NCI-H524 (cell line): ENCODE measurements around the gene TEC.
"Not testable (repeated sequence)": the region's sequence is repeated elsewhere in the genome, so short reads cannot be mapped to it uniquely, and the experiment has no call there.

Experiments
- DNase-seq, 2 experiments: peaks; one replicate each; lab custom pipeline; 2025; lab: John Stamatoyannopoulos, UW

Gene TEC

GRCh38 chr4:48195853-48196252 lies 73.8 kb downstream of the TEC start:
- no peak for DNase-seq

DNA sequence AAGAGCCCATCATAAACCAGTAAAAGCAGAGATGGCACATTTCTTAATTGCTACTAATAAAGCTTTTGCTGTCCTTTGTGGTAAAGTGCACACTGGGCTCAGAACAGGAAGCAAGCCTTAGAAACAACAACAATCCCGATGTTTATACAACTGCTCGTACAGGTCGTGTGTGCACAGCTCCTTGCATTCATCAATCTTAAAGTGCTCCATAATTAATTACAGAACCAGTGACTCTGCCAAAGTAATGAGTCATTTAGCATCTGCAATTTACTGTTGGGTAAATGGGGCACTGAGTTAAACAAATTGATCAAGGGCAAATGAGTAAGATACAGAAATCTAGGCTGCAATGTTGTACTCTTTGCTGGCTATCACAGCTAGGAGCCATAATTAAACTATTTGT lies 74.3 kb downstream of the TEC start:
- no peak for DNase-seq

DNA sequence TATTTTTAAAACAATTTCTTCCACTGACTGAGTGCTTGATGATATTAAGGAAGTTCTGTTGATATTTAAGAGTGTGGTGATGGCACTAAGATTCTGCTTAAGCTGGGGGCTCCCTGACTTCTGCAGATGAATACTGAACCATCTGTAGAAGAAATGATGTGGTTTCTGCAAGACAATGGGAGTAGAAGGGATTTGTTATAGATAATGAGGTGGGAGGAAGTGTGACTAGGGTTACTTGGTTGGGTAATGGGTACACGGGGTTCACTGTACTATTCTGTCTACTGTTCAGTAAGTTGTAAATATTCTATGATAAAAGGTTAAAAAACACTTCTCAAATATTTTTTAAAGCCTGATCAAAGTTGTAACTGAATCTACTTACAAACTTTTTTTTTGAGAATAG lies 74.7 kb downstream of the TEC start:
- no peak for DNase-seq

- no peak for DNase-seq
Measured at GRCh38 chr4:48193921-48194468, 75.6 kb downstream of the TEC start.

GRCh38 chr4:48193096-48193836 lies 76.4 kb downstream of the TEC start:
- no peak for DNase-seq

DNA sequence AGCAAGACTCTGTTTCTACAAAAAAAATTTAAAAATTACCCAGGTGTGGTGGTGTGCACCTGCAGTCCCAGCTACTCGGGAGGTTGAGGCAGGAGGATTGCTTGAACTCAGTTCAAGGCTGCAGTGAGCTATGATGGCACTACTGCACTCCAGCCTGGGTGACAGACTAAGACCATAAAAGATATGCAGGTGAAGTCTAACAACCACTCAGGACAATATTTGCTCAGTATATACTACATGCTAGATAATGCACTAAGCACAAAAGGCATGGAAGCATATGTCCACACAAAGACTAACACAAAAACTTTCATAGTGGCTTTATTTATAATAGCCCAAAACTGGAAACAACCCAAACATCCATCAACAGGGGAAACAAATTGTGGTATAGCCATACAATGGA lies 77.9 kb downstream of the TEC start:
- no peak for DNase-seq

DNA sequence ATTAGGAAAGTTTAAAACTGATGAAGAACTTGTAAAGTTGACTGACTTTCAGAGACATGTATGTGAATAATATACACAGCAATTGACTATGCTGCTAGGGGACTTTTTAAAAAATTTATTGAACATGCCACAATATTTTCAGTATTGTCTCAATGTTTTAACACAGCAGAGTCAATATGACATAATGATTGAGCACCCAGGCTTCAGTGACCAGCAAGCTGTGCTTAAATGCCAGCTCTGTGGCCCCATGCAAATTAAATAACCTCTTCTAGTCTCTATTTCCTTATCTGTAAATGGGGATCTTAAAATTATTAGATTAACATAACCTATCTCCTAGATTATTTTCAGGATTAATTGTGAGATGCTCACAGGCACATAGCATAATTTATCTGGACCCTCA lies 78.8 kb downstream of the TEC start:
- no peak for DNase-seq

GRCh38 chr4:48189731-48190130 lies 79.9 kb downstream of the TEC start:
- DNase-seq = no peak

- no peak for DNase-seq
Measured at GRCh38 chr4:48188390-48188789, 81.2 kb downstream of the TEC start.

DNA sequence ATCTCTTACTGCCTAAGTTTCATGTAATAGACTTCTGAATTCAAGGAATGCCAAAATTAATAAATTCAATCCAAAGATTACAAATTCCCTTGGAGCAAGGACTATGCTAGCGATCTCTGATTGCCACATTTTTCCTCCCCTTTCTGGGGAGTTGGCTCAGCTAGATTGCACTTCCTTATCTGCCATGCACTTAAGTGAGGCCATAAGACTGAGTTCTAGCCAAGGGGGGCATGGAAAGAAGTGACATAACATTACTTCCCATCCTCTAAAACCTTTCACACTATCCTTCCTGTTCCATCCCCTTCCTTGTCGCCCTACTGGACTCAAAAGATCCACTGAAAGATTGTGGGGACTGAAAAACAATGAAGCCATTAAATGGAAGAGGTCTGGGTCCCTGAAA lies 81.8 kb downstream of the TEC start:
- peak in 1 of 2 experiments; percentile 21 for DNase-seq

DNA sequence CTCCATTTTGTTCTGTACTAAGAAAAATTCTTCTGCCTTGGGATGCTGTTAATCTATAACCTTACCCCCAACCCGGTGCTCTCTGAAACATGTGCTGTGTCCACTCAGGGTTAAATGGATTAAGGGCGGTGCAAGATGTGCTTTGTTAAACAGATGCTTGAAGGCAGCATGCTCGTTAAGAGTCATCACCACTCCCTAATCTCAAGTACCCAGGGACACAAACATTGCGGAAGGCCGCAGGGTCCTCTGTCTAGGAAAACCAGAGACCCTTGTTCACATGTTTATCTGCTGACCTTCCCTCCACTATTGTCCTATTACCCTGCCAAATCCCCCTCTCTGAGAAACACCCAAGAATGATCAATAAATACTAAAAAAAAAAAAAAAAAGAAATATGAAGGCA lies 82.6 kb downstream of the TEC start:
- DNase-seq = not testable (repeated sequence)

GRCh38 chr4:48186394-48186793 lies 83.2 kb downstream of the TEC start:
- not testable (repeated sequence) for DNase-seq

DNA sequence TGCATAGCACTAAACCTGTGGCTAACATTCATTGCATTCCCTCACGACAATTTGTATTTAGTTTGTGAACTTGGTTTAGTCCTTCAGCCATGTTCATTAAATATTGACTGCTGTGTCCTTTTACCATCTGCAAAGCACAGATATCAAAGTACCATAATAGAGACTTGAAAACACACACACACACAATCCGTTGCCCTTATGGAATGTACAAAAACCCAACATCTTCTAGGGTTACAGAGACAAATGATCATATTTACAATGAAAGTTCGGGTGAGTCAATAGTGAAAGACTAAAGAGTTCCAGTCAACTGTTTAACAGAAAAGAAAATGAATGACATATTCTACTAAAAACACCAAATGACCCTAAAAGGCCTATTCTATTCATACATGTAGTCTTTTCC lies 84.8 kb downstream of the TEC start:
- DNase-seq = no peak

GRCh38 chr4:48180234-48180633 lies 89.4 kb downstream of the TEC start:
- no peak for DNase-seq

DNA sequence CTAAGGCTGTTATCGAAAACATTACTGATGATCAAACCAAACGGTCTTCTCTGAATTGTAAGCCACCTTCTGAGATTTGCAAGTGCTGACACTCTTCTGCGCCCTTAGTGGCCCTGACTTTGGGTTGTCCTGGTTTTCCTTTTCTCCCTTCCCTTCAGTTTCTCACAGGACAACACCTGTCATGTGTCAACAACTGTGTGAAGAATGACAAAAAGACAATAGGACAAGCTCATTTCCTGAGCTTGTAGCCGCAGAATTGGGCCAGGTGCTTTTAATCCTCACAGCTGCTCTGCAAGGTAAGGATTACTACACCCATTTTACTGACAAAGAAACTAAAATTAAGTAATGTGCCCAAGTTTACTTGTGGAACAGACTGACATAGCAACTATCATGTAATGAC lies 90.7 kb downstream of the TEC start:
- DNase-seq = no peak

DNA sequence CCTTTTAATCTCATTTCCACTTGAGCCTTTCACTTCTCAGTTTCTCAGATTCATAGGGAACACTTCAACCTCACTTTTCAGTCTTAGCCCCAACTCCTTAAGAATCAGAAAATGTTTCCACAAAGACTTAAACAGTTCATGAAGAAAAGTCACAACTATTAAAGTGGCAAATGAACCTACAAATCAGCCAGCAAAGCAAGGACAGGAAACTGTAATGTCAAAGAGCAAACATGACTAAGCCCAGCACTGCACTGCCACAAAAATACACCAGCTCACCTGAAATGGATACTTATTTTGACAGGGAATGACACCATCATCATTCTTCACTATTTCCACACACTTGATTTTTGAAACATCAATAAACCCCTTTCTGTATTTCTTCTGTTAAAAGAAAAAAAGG lies 93.8 kb downstream of the TEC start:
- DNase-seq = no peak

GRCh38 chr4:48175328-48175727 lies 94.3 kb downstream of the TEC start:
- no peak for DNase-seq

DNA sequence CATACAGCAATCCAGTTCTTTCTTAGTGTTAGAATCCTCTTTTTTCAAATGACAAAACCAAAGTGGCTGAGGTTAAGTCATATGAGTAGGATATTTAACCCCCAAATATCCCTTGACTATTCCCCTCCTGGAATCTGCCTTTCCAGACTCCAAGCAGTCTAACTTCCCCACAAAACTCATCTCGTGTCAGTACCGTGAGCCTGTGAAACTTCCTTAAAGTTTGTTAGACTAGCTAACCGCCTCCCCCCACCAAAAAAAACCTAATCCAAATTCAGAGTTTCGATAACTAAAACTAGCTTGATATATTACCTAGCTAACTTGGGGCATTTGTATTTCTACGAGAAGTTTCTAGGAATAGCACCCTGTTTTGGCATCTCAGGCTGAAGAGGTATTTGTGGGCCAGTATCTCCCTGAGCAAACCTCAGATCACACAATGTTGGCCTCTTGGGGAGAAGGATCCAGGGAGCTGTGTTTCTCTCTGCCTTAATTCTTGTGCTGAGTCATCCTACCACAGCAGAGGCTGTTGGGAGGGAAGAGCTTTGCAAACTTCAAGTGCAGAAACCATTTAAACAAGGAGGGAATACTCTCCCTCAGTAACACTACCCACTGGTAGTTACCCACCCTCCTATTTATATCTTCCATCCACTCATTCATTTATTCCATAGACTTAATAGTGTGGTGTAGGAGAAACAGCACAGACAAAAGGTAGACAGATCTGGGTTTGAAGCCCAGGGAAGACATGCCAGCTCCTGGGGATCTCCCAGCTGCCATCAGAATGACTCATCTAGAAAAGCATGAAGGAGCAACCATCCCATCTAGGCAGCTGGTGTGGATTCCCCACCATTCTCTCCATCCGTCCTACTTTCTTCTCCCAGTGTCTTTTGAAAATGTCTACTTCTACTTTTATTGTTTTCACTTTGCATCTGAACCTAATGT lies 96.3 kb downstream of the TEC start:
- DNase-seq = no peak

DNA sequence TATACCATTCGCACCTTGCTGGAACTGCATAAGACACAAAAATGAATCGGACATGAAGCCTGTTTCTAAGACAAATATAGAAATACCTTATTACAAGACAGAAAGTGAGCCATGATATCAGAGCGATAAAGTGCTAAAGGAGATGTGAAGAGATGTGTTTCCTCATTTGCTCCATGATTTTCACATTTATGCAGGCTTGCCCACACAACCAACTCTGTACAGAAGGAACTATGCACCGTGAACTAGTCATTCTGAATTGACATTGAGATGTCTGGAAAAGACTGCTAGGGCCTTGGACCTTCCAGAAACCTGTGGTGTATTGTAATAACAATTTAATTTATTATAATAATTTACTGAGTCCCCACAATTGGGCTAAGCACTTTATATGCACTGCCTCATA lies 97.0 kb downstream of the TEC start:
- no peak for DNase-seq

GRCh38 chr4:48169636-48170035 lies 100.0 kb downstream of the TEC start:
- no peak for DNase-seq

GRCh38 chr4:48167538-48168263 lies 101.9 kb downstream of the TEC start:
- no peak for DNase-seq

GRCh38 chr4:48164561-48164960 lies 105.1 kb downstream of the TEC start:
- not testable (repeated sequence) for DNase-seq
